GM20000 (cell line): Measurements from ENCODE around the gene SLC19A1.

Source experiments
- DNase-seq: peaks from one replicate; pipeline ENCODE4 v3.0.0; 2012; ENCODE audit warnings: low spot score
- TF ChIP-seq, protein P1 (sequence below): IDR thresholded peaks from 2 replicates; pipeline ENCODE4 v1.5.1; 2012; ENCODE audit warnings: mild to moderate bottlenecking, control low read depth; ENCODE audit errors: extremely low read depth, missing control alignments

SLC19A1 gene

GRCh38 chr21:45468971-45469272, 73.3 kb downstream of the SLC19A1 start:
- TF ChIP-seq, protein P1, sequence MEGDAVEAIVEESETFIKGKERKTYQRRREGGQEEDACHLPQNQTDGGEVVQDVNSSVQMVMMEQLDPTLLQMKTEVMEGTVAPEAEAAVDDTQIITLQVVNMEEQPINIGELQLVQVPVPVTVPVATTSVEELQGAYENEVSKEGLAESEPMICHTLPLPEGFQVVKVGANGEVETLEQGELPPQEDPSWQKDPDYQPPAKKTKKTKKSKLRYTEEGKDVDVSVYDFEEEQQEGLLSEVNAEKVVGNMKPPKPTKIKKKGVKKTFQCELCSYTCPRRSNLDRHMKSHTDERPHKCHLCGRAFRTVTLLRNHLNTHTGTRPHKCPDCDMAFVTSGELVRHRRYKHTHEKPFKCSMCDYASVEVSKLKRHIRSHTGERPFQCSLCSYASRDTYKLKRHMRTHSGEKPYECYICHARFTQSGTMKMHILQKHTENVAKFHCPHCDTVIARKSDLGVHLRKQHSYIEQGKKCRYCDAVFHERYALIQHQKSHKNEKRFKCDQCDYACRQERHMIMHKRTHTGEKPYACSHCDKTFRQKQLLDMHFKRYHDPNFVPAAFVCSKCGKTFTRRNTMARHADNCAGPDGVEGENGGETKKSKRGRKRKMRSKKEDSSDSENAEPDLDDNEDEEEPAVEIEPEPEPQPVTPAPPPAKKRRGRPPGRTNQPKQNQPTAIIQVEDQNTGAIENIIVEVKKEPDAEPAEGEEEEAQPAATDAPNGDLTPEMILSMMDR: no peak

DNA sequence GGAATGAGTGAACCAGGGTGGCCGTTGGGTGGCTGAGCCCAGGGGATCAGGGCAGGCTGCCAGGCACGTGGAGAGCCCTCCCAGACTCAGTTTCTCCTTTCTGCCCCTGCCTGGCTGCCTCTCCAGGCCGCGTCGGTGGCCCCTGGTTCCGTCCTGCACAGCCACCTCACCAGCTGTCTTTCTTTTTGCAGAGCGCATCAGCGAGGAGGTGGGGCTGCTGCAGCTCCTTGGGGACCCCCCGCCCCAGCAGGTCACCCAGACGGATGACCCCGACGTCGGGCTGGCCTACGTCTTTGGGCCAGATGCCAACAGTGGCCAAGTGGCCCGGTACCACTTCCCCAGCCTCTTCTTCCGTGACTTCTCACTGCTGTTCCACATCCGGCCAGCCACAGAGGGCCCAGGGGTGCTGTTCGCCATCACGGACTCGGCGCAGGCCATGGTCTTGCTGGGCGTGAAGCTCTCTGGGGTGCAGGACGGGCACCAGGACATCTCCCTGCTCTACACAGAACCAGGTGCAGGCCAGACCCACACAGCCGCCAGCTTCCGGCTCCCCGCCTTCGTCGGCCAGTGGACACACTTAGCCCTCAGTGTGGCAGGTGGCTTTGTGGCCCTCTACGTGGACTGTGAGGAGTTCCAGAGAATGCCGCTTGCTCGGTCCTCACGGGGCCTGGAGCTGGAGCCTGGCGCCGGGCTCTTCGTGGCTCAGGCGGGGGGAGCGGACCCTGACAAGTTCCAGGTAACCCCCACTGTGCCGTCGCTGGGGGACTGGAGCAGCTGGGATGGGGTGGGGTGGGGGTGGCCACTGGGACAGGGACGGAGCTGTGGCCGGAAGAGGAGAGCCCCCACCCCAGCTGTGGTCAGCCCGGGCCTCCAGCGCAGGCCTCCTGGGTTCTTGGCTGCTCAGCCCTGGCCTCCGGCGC, 73.9 kb downstream of the SLC19A1 start:
- DNase-seq: no peak
- TF ChIP-seq, protein P1: no peak

More at GRCh38 chr21:45468971-45469272, 73.3 kb downstream of the SLC19A1 start:
- no peak for DNase-seq

- TF ChIP-seq, protein P1: no peak
- DNase-seq: no peak
Observed at GRCh38 chr21:45467221-45467779, 74.9 kb downstream of the SLC19A1 start.

- DNase-seq: no peak
- TF ChIP-seq, protein P1: no peak
Observed at GRCh38 chr21:45466330-45467220, 75.7 kb downstream of the SLC19A1 start.

DNA sequence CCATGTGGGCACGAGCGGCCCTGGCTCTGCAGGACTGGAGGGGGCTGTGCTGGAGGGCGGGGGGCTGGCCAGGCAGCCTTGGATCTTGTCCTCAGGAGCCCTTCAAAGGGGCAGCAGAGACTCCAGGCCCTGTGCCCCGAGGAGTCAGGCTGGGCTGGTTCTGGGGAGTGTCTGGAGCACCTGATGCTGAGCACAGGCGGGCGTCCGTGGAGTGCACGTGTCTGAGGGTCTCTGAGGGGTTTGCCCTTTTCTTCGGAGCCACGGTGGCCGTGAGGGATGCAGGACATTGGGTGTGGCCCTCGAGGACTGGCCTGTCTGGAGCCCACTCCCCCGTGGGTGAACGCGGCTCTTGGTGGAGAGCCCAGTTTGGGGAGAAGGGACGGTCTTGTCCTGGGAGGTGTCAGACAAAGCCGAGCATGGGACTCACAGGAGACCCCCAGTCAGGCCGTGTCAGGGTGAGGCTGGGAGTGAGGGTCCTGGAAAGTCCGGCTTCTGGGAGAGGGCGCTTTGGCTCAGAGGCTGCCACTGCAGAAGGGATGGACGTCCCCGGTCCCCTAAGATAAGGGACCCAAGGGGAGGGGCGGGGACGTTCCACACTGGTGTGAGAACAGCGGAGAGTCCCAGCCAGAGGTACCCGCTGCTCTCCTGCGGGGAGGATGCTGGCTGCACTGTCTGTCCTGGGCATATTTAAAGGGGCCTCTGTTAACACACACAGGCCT, 76.5 kb downstream of the SLC19A1 start:
- TF ChIP-seq, protein P1: no peak

GRCh38 chr21:45465105-45465504, 77.1 kb downstream of the SLC19A1 start:
- TF ChIP-seq, protein P1: no peak
- DNase-seq: no peak

More for the DNA sequence above, 76.5 kb downstream of the SLC19A1 start:
- no peak for DNase-seq
